Neuron (in vitro differentiated cells): Measurements from ENCODE around the gene HSPE1.
A peak's percentile ranks its signal among the peaks of the same experiment; 100 is the strongest.
"Not testable (repeated sequence)": the region's sequence is repeated elsewhere in the genome, so short reads cannot be mapped to it uniquely, and the experiment has no call there.

Experiments used
- H2AFZ ChIP-seq: one replicate; pipeline ENCODE4 v1.6.1; 2013; ENCODE audit warnings: low read depth, mild to moderate bottlenecking, inconsistent platforms, low read length, moderate library complexity
- H3K27me3 ChIP-seq: one replicate; pipeline ENCODE4 v1.6.1; 2013; ENCODE audit warnings: low read length; ENCODE audit not compliant: insufficient read depth
- H3K36me3 ChIP-seq: one replicate; pipeline ENCODE4 v1.6.1; 2013; ENCODE audit warnings: low read length; ENCODE audit not compliant: insufficient read depth
- H3K4me1 ChIP-seq: one replicate; pipeline ENCODE4 v1.6.1; 2013; ENCODE audit warnings: low read length; ENCODE audit not compliant: insufficient read depth
- H3K4me3 ChIP-seq: 2 replicates; pipeline ENCODE4 v1.5.1; 2013; ENCODE audit warnings: mild to moderate bottlenecking, low read length, moderate library complexity
- H3K9me3 ChIP-seq: one replicate; pipeline ENCODE4 v1.6.1; 2013; ENCODE audit warnings: low read length

The HSPE1 gene

DNA sequence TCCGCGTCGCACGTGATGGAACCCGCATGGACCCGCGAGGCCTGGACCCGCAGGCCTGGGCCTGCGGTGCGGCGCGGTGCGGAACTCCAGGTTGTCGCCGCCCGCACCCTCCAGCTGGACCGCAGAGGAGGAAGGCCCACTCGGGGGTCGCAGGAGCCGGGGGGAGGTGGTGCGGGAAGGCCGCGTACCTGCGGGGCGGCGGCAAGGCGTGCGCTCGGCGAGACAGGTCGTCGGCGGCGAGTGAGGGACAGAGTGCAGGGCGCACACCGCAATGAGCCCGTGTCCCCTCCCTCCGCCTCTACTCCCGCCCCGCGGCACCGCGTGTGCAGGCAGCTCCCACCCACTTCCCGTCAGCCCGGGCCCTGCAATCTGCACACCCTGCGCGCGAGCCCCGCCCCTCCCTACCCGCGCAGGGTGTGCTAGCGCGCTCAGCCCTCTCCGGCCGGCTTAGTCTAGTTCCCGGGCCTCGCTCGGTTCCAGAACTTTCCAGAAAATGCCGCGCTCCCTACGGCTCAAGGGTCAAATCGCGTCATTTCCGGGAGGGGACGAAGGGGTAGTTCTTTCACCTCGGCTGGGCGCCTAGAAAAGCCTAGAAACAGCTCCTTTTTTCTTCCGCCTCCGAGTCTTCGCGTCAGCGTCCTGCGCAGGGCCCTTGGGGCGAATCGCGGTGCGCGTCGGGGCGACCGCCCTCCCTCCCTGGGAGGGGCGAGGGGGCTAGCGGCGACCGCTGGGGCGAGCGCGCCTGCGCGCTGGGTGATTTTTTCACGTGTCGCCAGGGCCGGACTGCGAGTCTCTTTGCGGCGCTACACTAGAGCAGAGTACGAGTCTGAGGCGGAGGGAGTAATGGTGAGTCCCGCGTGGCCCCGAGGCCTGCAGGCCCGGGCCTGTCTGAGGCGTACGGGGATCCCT lies at the start of gene HSPE1, which contains the start of gene HSPD1:
Gene HSPE1 (plus strand): TSS at position 786 of the 909 bp plus-strand sequence. CDS start 58 bp downstream, at position 844.
Gene HSPD1 (minus strand): TSS at position 247 of the 909 bp plus-strand sequence. CDS start 992 bp downstream, outside the sequence.
- Histone ChIP-seq H3K9me3 (no peaks in the 10 kb centered on the region), H3K4me3 (peak within 1 kb of the TSS; percentile 99), H3K36me3 (peaks cover 64% of the 10 kb centered on the region), H3K27me3 (no peaks in the 10 kb centered on the region), H3K4me1 (peaks cover 32% of the 10 kb centered on the region), H2AFZ (no peak within 1 kb of the TSS)

DNA sequence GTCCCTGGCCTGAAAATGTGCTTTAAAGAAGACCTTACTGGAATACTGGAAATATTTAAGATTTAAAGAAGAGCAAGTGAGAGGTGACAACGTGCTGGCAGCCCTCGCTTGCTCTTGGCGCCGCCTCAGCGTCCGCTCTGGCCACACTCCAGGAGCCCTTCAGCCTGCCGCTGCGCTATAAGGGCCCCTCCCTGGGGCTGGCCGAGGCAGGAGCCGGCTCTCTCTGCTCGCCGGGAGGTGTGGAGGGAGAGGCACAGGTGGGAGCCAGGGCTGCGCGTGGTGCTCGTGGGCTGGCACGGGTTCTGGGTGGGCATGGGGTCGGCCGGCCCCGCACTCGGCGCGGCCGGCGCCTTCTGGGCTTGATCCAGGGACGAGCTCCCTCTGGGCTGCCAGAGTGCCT lies 49.7 kb upstream of the HSPE1 start:
- Histone ChIP-seq H3K27me3 (no peaks in the 10 kb centered on the region), H3K9me3 (no peaks in the 10 kb centered on the region), H3K4me1 (peaks cover 13% of the 10 kb centered on the region), H3K36me3 (no peaks in the 10 kb centered on the region), H2AFZ (no peak overlapping the region), H3K4me3 (no peak overlapping the region)

DNA sequence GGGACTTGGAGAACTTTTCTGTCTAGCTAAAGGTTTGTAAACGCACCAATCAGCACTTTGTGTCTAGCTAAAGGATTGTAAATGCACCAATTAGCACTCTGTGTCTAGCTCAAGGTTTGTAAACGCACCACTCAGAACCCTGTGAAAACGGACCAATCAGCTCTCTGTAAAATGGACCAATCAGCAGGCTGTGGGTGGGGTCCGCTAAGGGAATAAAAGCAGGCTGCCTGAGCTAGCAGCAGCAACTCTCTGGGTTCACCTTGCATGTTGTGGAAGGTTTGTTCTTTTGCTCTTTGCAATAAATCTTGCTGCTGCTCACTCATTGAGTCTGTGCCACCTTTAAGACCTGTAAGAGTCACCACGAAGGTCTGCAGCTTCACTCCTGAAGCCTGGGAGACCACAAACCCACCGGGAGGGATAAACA lies 49.2 kb upstream of the HSPE1 start:
- not testable (repeated sequence) for H3K27me3 ChIP-seq, H3K9me3 ChIP-seq, H3K4me3 ChIP-seq, H3K36me3 ChIP-seq, H2AFZ ChIP-seq
- peaks cover 13% of the 10 kb centered on the region for H3K4me1 ChIP-seq

DNA sequence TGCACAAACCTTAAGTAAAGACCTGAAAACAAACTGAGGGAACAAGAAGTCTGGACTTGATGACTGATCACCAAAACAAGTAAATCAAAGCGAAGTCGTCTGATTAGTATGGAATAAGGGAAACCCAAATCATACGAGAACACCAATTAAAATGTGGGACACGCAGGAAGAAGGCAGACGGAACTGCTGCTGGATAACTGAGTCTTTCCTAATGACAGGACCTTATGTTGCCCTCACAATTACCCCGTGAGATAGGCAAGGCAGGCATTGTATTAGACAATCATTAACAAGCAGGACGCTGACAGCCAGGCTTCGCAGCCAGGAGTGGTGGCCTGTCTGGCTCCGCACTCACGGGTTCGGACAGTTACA lies 47.4 kb upstream of the HSPE1 start:
- Histone ChIP-seq H3K4me1 (peaks cover 13% of the 10 kb centered on the region), H2AFZ (peak overlapping the region; percentile 69), H3K9me3 (no peaks in the 10 kb centered on the region), H3K36me3 (no peaks in the 10 kb centered on the region), H3K4me3 (peak overlapping the region; percentile 85), H3K27me3 (no peaks in the 10 kb centered on the region)

DNA sequence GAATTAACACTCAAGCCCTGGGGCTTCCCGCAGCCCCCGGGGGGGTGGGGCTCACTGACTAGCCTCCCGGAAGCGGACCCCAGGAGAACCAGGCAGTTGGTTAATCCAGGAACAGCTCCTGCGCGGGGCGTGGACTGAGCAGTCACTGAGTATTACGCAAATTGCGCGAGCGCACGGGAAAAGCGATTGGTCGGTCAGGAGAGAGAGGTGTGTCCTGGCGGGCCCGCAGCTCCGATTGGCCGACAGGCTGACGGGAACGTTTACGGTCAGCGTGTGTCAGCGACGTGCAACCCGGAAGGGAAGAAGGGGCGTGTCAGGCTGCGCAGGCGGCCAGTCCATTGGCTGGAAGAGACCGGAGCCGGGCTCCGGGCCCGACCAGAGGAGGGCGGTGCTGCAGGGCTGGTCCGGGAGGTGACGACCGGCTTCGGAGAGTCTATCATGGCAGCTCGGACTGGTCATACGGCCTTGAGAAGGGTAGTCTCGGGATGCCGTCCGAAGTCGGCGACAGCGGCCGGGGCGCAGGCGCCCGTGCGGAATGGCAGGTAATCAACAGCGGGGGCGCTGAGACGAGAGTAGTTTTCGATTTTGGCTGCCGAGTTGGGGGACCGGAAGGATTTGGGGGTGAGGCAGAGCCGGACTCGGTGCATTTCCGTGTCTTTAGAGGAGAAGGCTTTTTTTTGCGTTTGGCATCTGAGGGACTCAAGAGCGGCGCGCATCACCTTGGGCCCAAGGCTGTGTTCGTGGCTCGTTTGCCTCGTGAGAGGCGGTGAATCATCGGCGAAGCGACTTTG lies 46.9 kb upstream of the HSPE1 start, which contains the start of gene COQ10B:
Gene COQ10B (plus strand): TSS at position 430 of the 791 bp plus-strand sequence. CDS start 9 bp downstream, at position 439.
- Histone ChIP-seq H2AFZ (peak within 1 kb of the TSS; percentile 76), H3K4me3 (peak within 1 kb of the TSS; percentile 85)

DNA sequence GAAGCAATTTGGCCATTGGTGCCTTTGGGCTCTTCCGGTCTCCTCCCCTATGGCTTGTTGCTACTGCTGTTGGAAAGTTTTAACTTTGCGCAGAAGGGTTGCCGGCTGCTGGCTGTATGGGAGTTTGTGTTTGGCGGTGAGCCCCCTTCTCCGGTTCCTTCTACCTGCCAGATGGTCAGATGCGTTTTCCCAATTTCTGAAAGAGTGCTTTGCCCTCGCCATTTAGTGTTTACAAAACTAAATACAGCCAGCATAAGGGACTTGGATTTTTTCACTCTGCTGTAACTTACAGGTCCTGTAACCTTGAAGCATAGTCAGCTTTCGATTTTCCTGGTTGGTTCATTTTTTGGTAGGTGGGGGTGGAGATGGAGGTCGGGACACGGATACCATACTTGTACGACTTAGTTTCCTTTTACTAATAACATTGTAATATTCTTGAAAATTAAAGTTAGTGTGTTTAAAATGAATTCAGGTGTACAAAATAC lies 46.2 kb upstream of the HSPE1 start:
- Histone ChIP-seq H3K36me3 (no peaks in the 10 kb centered on the region), H3K27me3 (no peaks in the 10 kb centered on the region), H2AFZ (peak overlapping the region; percentile 76), H3K4me3 (peak overlapping the region; percentile 85), H3K9me3 (no peaks in the 10 kb centered on the region), H3K4me1 (peaks cover 13% of the 10 kb centered on the region)

More for the DNA sequence above, 46.9 kb upstream of the HSPE1 start, which contains the start of gene COQ10B:
- H3K4me1 ChIP-seq, result peaks cover 13% of the 10 kb centered on the region
- no peaks in the 10 kb centered on the region for H3K9me3 ChIP-seq
- H3K36me3 ChIP-seq, result no peaks in the 10 kb centered on the region
- no peaks in the 10 kb centered on the region for H3K27me3 ChIP-seq

DNA sequence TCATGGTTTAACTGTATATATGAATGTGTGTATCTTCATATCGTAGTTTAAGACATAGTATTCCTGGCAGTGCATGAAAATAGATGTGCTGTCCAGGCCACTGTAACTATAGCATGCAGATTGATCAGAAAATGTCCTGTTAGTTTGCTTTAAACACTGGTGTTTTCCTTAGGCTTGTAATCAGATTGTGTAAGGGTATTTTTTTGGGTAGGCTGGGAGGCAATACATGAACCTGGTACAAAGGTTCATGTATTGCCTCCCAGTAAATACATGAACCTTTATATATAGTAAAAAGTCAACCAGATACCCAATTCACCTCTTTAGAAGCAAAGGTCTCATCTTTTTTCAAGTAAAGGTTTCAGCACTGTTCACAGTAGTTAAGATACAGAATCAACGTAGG lies 45.3 kb upstream of the HSPE1 start:
- no peaks in the 10 kb centered on the region for H3K36me3 ChIP-seq
- H3K9me3 ChIP-seq, result no peaks in the 10 kb centered on the region
- peak overlapping the region; percentile 85 for H3K4me3 ChIP-seq
- no peaks in the 10 kb centered on the region for H3K27me3 ChIP-seq
- peaks cover 13% of the 10 kb centered on the region for H3K4me1 ChIP-seq
- no peak overlapping the region for H2AFZ ChIP-seq

DNA sequence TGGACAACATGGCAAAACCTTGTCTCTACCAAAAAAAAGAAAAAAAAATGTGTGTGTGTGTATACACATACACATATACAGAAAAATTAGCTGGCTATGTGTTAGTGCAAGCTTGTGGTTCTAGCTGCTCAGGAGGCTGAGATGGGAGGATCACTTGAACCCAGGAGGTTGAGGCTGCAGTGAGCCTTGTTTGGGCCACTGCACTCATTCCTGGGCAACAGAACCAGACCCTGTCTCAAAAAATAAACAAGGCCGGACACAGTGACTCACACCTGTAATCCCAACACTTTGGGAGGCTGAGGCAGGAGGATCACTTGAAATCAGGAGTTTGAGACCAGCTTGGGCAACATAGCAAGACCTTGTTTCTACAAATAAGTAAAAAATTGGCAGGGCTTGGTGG lies 44.8 kb upstream of the HSPE1 start:
- Histone ChIP-seq H3K4me1 (peaks cover 13% of the 10 kb centered on the region), H3K36me3 (peaks cover under 1% of the 10 kb centered on the region), H3K27me3 (no peaks in the 10 kb centered on the region), H3K9me3 (no peaks in the 10 kb centered on the region), H3K4me3 (peak overlapping the region; percentile 85), H2AFZ (no peak overlapping the region)

DNA sequence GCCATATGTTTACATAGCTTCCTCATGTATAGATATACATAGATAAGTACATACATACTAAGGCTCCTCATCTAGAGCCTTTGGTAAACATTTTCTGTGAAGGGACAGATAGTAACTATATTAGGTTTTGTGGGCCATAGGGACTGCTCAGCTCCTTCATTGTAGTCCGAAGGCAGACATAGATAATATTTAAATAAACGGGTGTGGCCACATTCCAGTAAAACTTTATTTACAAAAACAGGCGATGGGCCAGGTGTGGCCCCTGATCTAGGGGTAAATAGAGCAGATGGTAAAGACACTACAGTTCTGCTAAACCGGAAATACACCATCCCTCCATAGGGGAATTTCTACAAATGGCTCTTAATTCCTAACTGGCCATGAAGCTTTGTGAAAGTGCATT lies 39.5 kb upstream of the HSPE1 start:
- Histone ChIP-seq H2AFZ (no peak overlapping the region), H3K9me3 (no peaks in the 10 kb centered on the region), H3K36me3 (peaks cover 21% of the 10 kb centered on the region), H3K4me1 (no peaks in the 10 kb centered on the region), H3K4me3 (no peak overlapping the region), H3K27me3 (no peaks in the 10 kb centered on the region)

DNA sequence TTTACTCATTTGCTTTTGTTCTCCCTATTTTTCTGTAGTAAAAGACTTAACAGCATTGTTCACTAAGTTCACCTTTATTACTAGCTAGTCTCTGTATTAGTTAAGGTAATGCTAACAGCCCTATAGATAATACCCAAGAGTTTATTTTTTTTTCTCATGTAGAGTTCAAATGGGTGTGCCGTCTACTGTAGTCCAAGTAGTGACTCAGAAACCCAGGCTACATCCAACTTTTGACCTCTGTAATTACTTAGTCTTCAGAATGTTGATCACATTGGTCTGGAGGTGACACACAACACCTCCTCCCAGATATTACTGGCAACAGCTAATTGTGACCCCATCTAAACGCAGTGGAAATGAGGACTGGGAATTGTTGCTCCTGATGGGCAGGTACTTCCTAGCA lies 39.1 kb upstream of the HSPE1 start:
- Histone ChIP-seq H3K9me3 (no peaks in the 10 kb centered on the region), H3K4me3 (no peak overlapping the region), H3K36me3 (peaks cover 25% of the 10 kb centered on the region), H2AFZ (no peak overlapping the region), H3K27me3 (no peaks in the 10 kb centered on the region), H3K4me1 (no peaks in the 10 kb centered on the region)

DNA sequence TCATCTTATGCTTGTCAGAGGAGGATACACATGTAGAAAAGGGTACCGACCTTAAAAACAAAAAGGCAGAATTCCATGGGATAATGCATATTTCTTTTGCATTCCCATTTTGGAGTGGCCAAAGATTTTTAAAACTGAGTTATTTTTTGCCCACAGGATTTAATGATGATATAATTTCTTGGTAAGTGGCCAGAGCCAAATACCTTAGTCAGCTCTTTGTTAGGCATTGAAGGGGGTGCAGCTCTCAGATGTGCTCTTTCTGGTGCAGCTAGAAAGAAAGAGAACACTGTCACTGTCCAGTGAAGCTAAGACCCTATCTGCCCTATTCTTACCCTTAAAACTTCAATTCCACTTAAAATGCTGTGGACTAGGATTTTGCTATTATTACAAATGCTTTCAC lies 36.0 kb upstream of the HSPE1 start:
- no peak overlapping the region for H2AFZ ChIP-seq
- H3K4me1 ChIP-seq, result no peaks in the 10 kb centered on the region
- H3K36me3 ChIP-seq, result peaks cover 32% of the 10 kb centered on the region
- no peaks in the 10 kb centered on the region for H3K27me3 ChIP-seq
- no peak overlapping the region for H3K4me3 ChIP-seq
- no peaks in the 10 kb centered on the region for H3K9me3 ChIP-seq

DNA sequence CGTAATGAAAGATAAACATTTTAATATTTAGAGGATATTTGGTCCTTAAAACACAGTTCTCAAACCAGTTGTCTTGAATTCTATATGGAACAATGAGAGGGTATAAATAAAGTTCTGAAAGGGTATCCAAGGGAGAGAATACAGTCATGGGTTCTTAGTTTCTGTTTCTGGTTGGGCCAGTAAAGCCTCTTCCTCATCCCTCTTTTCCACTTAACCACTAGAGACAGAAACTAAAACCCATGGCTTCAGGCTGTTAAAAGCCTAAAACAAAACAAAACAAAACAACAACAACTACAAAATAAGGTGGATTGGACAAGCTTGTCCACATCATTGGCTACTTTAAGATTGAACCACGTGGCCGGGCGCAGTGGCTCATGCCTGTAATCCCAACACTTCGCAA lies 28.0 kb upstream of the HSPE1 start:
- Histone ChIP-seq H3K4me1 (no peaks in the 10 kb centered on the region), H3K4me3 (no peak overlapping the region), H3K9me3 (no peaks in the 10 kb centered on the region), H3K27me3 (no peaks in the 10 kb centered on the region), H3K36me3 (peaks cover 33% of the 10 kb centered on the region), H2AFZ (no peak overlapping the region)

DNA sequence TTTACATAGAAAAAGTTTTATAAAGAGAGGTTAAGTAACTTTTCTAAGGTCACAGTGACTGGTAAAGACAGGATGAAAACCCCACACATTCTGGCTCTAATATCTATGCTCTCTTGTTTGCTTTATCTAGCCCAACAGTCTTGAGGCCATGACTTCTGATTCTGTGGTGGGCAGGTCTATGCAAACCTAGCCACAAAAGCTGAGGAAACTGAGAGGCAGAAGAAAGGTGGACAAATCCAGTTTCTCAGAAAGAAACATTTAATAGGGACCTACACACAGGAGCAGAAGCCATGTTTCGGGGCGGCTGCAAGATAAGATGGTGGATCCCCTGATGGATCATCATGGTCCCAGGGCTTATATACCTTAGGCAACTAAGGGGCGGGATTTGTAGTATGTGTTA lies 22.4 kb upstream of the HSPE1 start:
- Histone ChIP-seq H3K36me3 (peaks cover 21% of the 10 kb centered on the region), H3K4me3 (no peak overlapping the region), H3K4me1 (no peaks in the 10 kb centered on the region), H2AFZ (no peak overlapping the region), H3K27me3 (no peaks in the 10 kb centered on the region), H3K9me3 (no peaks in the 10 kb centered on the region)
